Coronary artery (tissue), 2 donors: Measurements from ENCODE around the gene KIF5B.
"Not testable (repeated sequence)": the region's sequence is repeated elsewhere in the genome, so short reads cannot be mapped to it uniquely, and the experiment has no call there.

ENCODE experiments used
- DNase-seq: peaks from one replicate; pipeline ENCODE4 v3.0.0-alpha.2; 2017; ENCODE audit warnings: low spot score
- H3K27ac ChIP-seq, 2 donors: fragments of 200-600 bp; sonication (generic); one replicate each; pipeline ENCODE4 v1.5.1; 2016 to 2019
- H3K4me3 ChIP-seq: fragments of 200-600 bp; sonication (generic); 2 replicates; pipeline ENCODE4 v1.5.1; 2016; ENCODE audit warnings: mild to moderate bottlenecking, moderate library complexity
- CTCF ChIP-seq: fragments of 200-600 bp; sonication (generic); IDR thresholded peaks from one replicate; pipeline ENCODE4 v1.5.1; 2019; ENCODE audit warnings: antibody characterized with exemption

Gene KIF5B

DNA sequence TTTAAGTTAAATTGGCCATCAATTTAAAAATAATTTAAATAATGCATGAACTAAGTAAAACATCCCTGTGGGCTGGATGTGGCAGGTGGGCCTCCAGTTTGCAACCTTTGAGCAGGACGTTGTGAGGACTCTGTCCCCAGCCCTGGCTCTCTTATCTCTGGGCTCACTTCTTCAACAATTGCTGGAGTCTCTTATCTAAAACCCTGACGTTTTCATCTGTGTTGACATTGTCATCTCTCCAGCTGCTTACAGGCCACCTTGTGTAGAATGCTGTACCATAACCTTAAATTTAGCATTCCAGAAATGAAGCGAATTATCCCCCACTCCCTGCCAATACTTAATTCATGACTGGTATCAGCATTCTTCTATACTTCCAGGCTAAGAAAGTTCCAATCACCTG, 3.2 kb upstream of the KIF5B start:
- Histone ChIP-seq H3K4me3 (no peak overlapping the region), H3K27ac (no peak overlapping the region)
- no peak for TF ChIP-seq CTCF
- DNase-seq: no peak

DNA sequence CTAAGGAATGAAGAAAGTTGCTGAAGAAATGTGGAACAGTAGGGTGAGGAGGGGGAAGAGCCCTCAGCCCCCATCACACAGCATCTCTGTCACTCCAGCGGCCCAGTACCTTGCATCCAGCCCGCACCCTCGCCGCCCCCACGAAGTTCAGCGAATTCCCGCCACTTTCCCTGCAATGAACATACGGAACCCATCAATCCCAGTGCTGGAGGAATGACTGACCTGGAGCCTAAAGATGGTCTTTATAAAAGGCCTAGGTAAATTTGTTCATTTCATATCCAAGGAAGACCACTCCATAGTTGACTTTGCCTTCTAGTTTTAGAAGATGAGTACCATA, 779 bp upstream of the KIF5B start:
- peak overlapping the region; percentile 89 for H3K4me3 ChIP-seq
- peak overlapping the region; percentile 97 to 99 for H3K27ac ChIP-seq
- no peak for DNase-seq
- TF ChIP-seq CTCF: no peak

- peak overlapping the region; percentile 97 to 99 for H3K27ac ChIP-seq
- TF ChIP-seq CTCF: no peak
Observed at GRCh38 chr10:32055478-32056135, 618 bp downstream of the KIF5B start.

DNA sequence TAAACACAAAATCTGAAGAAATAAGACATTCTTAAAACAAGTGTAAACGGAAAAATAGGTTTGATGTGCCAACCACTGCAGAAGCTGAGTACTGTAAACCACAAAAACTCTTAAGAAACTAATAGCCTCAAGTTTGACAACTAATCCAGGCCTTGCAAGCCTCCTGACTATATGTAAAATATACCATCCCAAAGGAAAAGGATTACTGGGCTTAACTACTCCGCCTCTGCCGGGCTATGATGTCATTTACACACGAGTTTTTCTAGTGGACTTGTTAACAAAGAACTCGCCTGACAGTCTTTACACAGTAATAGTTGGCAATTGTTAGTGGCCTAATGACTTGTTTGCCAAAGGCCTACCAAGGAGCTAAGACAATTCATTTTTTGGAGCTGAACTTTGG, 2.1 kb downstream of the KIF5B start:
- peak overlapping the region; percentile 97 to 99 for H3K27ac ChIP-seq

More at GRCh38 chr10:32055478-32056135, 618 bp downstream of the KIF5B start:
- peak overlapping the region; percentile 89 for H3K4me3 ChIP-seq
- DNase-seq: peak; percentile 81

GRCh38 chr10:32053392-32053791, 2.8 kb downstream of the KIF5B start:
- Histone ChIP-seq H3K27ac (peak overlapping the region; percentile 97 to 99), H3K4me3 (peak overlapping the region; percentile 89)
- DNase-seq: not testable (repeated sequence)

More for the DNA sequence above, 2.1 kb downstream of the KIF5B start:
- no peak for TF ChIP-seq CTCF
- H3K4me3 ChIP-seq: peak overlapping the region; percentile 89
- no peak for DNase-seq

DNA sequence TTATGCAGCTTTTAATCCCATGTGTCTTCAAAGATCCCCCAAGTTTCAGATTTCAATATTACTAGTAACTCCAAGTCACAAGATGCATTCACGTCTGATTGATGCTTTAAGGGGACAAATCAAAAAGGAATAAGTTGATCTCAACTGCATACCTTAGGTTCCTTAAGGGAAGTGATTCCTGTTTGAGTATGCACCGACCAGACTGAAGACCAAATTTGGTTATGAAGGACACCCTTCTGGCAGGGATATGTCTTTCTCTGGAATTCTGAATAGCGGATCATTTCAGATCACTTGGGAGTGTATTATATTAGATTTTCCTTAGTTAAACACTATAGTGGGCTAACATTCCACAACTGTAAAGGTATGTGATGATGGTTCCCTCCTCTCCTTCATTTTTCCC, 4.3 kb downstream of the KIF5B start:
- TF ChIP-seq CTCF: no peak
- Histone ChIP-seq H3K27ac (peak overlapping the region; percentile 56 to 65), H3K4me3 (peak overlapping the region; percentile 89)
- no peak for DNase-seq

- DNase-seq: no peak
- TF ChIP-seq CTCF: no peak
- peak overlapping the region in 1 of 2 donors; percentile 28 for H3K27ac ChIP-seq
- peak overlapping the region; percentile 39 for H3K4me3 ChIP-seq
Observed at GRCh38 chr10:32050177-32050576, 6.0 kb downstream of the KIF5B start.
